ENCODE results near the gene RTP1.

DNA sequence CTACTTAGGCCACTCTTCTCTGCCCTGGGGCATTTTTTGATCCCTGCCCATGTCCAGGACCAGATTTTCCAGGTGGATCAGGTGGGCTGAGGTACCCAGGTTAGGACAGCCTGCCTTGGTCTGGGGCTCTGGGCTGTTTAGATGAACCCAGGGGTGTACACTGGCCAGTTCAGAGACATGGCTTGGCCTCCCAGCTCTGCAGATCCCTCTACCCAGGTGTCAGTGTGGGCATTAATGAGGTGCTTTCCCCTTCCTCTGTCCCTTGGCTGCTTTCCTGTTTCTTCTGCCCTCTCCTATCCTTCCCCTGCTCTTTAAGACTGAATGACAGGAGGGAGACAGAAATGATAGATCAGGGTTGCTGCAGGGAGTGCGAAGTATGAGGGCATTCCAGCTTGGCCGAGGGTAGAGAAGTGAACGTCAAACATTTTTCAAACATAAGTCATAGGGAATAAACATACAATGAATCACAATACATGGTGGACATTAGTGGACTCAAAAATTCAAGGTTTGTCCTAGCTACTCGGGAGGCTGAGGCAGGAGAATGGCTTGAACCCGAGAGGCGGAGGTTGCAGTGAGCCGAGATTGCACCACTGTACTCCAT, 30.5 kb downstream of the RTP1 start:
- TF ChIP-seq CTCF (IDR thresholded peaks at IDR 0.05) (no peak), POLR2A (IDR thresholded peaks at IDR 0.05) (no peak)

Measured in Peyer's patch (tissue), 4 donors.